SJSA1 (cell line): ENCODE data around the gene RPS8. TPM values are rescaled to one million over a fixed set of nuclear protein-coding genes. Genes with fewer than 3 reads are reported as not detected.

Experiments used
- DNase-seq, 2 experiments: peaks; one replicate each; pipeline ENCODE4 v3.0.0-alpha.2; 2015 to 2020; ENCODE audit warnings: low spot score in 2 of 2, low read depth in 1 of 2
- H3K27ac ChIP-seq: fragments of 250-450 bp; sonication (Bioruptor Pico); 2 replicates; pipeline ENCODE4 v1.5.1; 2020; ENCODE audit warnings: mild to moderate bottlenecking, moderate library complexity
- H3K27me3 ChIP-seq: fragments of 250-450 bp; sonication (Bioruptor Pico); replicated peaks from 2 replicates; pipeline ENCODE4 v1.5.1; 2020; ENCODE audit warnings: mild to moderate bottlenecking, moderate library complexity
- H3K36me3 ChIP-seq: fragments of 250-450 bp; sonication (Bioruptor Pico); 2 replicates; pipeline ENCODE4 v1.5.1; 2020; ENCODE audit warnings: mild to moderate bottlenecking
- H3K4me1 ChIP-seq: fragments of 250-450 bp; sonication (Bioruptor Pico); replicated peaks from 2 replicates; pipeline ENCODE4 v1.6.1; 2021; ENCODE audit warnings: mild to moderate bottlenecking
- H3K4me3 ChIP-seq: fragments of 250-450 bp; sonication (Bioruptor Pico); 2 replicates; pipeline ENCODE4 v1.5.1; 2020; ENCODE audit warnings: mild to moderate bottlenecking
- H3K9me3 ChIP-seq: fragments of 250-450 bp; sonication (Bioruptor Pico); replicated peaks from 2 replicates; pipeline ENCODE4 v1.5.1; 2020; ENCODE audit warnings: mild to moderate bottlenecking
- total RNA-seq: library from RNA; depleted of rRNA; stranded (reverse); fragments of >200 nt; shearing (Covaris generic); gene quantifications from 2 replicates; pipeline ENCODE4 v1.2.3, GENCODE V29; 2014; rRNA removed

The RPS8 gene
- total RNA-seq, 1 experiment from 2014 or later = 1,982 TPM

DNA sequence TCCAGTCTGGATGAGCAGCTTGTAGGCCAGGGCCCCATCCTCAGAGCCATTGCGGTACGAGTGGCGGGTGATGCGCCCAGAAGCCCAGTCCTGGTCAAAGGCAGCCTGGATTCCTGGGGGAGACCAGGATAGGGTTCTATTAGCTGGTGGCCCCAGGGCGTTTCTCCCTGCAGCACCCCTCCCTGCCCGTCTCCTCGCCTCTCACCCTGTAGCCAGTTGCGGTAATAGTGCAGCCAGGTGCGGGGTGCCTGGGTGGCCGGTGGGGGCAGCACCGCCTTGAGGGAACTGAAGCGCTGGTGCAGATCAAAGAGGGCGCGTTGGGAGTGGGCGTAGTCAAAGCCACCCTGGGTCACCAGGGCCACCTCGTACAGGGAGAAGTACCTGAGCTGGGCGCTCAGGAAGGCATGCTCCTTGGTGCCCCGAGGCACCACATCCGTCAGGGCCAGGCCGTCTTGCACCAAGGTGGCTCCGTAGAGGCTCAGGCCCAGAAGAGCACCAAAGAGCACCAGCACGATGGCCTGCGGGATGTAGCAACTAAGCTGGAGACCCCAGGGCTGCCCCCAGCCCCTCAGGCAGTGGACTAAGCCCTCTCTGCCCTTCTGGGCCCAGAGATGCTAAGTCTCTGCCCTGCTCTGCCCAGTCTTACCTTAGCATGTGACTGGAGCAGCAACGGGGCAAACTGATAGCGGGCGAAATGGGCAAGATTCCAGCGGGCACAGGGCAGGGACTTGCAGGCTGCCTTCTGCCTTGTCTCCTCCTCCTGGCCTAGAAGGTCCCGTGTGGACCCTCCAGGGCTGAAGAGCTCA lies 52.1 kb downstream of the RPS8 start:
- Histone ChIP-seq H3K27ac (no peak overlapping the region), H3K9me3 (no peaks in the 10 kb centered on the region), H3K36me3 (peaks cover 22% of the 10 kb centered on the region), H3K4me3 (no peak overlapping the region), H3K4me1 (peaks cover 8% of the 10 kb centered on the region), H3K27me3 (no peaks in the 10 kb centered on the region)
- no peak for DNase-seq

- H3K4me3 ChIP-seq = no peak overlapping the region
- no peak overlapping the region for H3K27ac ChIP-seq
- H3K27me3 ChIP-seq = no peaks in the 10 kb centered on the region
- DNase-seq = no peak
- no peaks in the 10 kb centered on the region for H3K9me3 ChIP-seq
- peaks cover 15% of the 10 kb centered on the region for H3K4me1 ChIP-seq
- peaks cover 19% of the 10 kb centered on the region for H3K36me3 ChIP-seq
Measured at GRCh38 chr1:44828003-44828651, 52.8 kb downstream of the RPS8 start.

Other genes with a start within 250 kb of the RPS8 start
- gene TMEM53, start 101.1 kb upstream of the RPS8 start, total RNA-seq = 1.6 and 17.2 TPM in 2 replicates
- gene ARMH1, start 100.8 kb upstream of the RPS8 start, total RNA-seq = not detected in 2 replicates
- gene RNU5D-1, start 44.4 kb upstream of the RPS8 start, total RNA-seq = not detected in 2 replicates
- 74.7 and 82.1 TPM in 2 replicates for gene KIF2C, start 35.7 kb upstream of the RPS8 start, total RNA-seq
- not detected in 2 replicates for gene BEST4, start 12.6 kb downstream of the RPS8 start, total RNA-seq
- gene PLK3, start 24.8 kb downstream of the RPS8 start, total RNA-seq = 7.0 and 9.6 TPM in 2 replicates
- not detected in 2 replicates for gene DYNLT4, start 31.8 kb downstream of the RPS8 start, total RNA-seq
- 0.81 and 4.0 TPM in 2 replicates for gene BTBD19, start 33.0 kb downstream of the RPS8 start, total RNA-seq
- 1.0 and 1.5 TPM in 2 replicates for gene PTCH2, start 67.7 kb downstream of the RPS8 start, total RNA-seq
- 66.5 and 67.4 TPM in 2 replicates for gene EIF2B3, start 211.1 kb downstream of the RPS8 start, total RNA-seq
- 16.4 and 30.4 TPM in 2 replicates for gene HECTD3, start 235.8 kb downstream of the RPS8 start, total RNA-seq
- gene UROD, start 236.7 kb downstream of the RPS8 start, total RNA-seq = 91.3 and 114 TPM in 2 replicates